OCI-LY7 (cell line): ENCODE results near the gene AP1S3.

Source experiments
- EZH2phosphoT487 ChIP-seq: fragments of 200-600 bp; sonication (generic); IDR thresholded peaks from 2 replicates; pipeline ENCODE4 v1.6.1; 2018; ENCODE audit warnings: low read depth, borderline replicate concordance, mild to moderate bottlenecking, mixed run types, antibody characterized with exemption, low read length, moderate library complexity, mixed read lengths
- TF ChIP-seq, protein P1 (sequence below): fragments of 200-600 bp; sonication (generic); conservative IDR thresholded peaks from 2 replicates; pipeline ENCODE4 v1.5.1; 2014; ENCODE audit warnings: mild to moderate bottlenecking, antibody characterized with exemption, low read length, moderate library complexity, mixed read lengths

DNA sequence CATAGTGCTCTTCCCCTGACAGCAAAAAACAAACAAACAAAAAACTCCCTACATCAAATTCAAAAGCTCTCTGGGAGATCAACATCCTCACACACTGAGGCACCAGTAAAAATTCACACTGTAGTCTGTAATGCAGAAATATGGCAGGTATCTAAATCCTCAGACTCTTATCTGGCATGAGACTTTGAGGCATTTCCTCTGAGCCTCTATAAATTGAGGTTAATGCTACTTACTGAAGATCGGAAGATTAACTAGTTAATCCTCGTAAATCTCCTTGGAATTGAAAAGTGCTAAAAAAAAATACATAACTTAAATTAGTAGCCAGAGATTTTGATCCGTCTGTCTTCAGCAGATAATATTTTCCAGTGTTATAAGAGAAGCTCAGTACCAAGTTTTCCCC lies 65.0 kb downstream of the AP1S3 start:
- TF ChIP-seq, protein P1, sequence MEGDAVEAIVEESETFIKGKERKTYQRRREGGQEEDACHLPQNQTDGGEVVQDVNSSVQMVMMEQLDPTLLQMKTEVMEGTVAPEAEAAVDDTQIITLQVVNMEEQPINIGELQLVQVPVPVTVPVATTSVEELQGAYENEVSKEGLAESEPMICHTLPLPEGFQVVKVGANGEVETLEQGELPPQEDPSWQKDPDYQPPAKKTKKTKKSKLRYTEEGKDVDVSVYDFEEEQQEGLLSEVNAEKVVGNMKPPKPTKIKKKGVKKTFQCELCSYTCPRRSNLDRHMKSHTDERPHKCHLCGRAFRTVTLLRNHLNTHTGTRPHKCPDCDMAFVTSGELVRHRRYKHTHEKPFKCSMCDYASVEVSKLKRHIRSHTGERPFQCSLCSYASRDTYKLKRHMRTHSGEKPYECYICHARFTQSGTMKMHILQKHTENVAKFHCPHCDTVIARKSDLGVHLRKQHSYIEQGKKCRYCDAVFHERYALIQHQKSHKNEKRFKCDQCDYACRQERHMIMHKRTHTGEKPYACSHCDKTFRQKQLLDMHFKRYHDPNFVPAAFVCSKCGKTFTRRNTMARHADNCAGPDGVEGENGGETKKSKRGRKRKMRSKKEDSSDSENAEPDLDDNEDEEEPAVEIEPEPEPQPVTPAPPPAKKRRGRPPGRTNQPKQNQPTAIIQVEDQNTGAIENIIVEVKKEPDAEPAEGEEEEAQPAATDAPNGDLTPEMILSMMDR, result no peak
- TF ChIP-seq EZH2phosphoT487, result no peak
